Measurements from ENCODE around the gene TRPM3.
"Not testable (repeated sequence)": the region's sequence is repeated elsewhere in the genome, so short reads cannot be mapped to it uniquely, and the experiment has no call there.

The TRPM3 gene

DNA sequence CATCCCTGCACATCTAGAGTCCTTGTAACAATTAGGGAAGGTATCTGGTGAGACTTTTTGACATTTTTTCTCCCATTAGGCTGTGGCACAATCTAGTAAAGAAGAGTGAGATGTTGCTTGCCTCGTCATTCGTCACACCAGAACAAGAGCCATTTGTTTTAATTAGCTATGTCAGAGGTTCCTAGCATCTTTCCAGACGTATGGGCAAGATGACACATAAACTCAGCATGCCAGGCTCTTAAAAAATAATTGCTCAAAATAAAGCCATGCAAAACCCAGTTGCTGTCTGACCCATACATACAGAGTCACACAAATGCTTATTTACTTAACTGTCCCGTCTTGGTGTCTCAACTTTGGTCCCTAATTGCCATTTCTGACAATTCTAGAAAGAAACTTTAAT is 125.9 kb downstream of the TRPM3 start:
- no peaks in the 10 kb centered on the region for H3K27me3 ChIP-seq (ENCODE audit: control insufficient read depth, insufficient read depth, low read length)
- H3K4me3 ChIP-seq (ENCODE audit: low read length) = no peak overlapping the region
- peaks cover 5% of the 10 kb centered on the region for H3K4me1 ChIP-seq (ENCODE audit: control insufficient read depth, insufficient read depth, low read length)
- H3K9ac ChIP-seq (ENCODE audit: low read depth, low read length) = no peak overlapping the region
- no peaks in the 10 kb centered on the region for H3K9me3 ChIP-seq (replicated peaks; ENCODE audit: low read length)
- H3K36me3 ChIP-seq (ENCODE audit: insufficient read depth, low read length) = no peaks in the 10 kb centered on the region
- H3K4me2 ChIP-seq (ENCODE audit: low read length) = no peak overlapping the region

- no peak overlapping the region for H3K4me2 ChIP-seq (ENCODE audit: low read length)
- no peak overlapping the region for H3K4me3 ChIP-seq (ENCODE audit: low read length)
- H3K9ac ChIP-seq (ENCODE audit: low read depth, low read length) = no peak overlapping the region
- no peaks in the 10 kb centered on the region for H3K9me3 ChIP-seq (replicated peaks; ENCODE audit: low read length)
- H3K36me3 ChIP-seq (ENCODE audit: insufficient read depth, low read length) = no peaks in the 10 kb centered on the region
- peaks cover 5% of the 10 kb centered on the region for H3K4me1 ChIP-seq (ENCODE audit: control insufficient read depth, insufficient read depth, low read length)
- no peaks in the 10 kb centered on the region for H3K27me3 ChIP-seq (ENCODE audit: control insufficient read depth, insufficient read depth, low read length)
These were observed 126.8 kb downstream of the TRPM3 start for GRCh38 chr9:70994582-70994981.

- Histone ChIP-seq H3K36me3 (ENCODE audit: insufficient read depth, low read length) (no peaks in the 10 kb centered on the region), H3K4me2 (ENCODE audit: low read length) (no peak overlapping the region), H3K27me3 (ENCODE audit: control insufficient read depth, insufficient read depth, low read length) (no peaks in the 10 kb centered on the region), H3K9me3 (replicated peaks; ENCODE audit: low read length) (no peaks in the 10 kb centered on the region), H3K9ac (ENCODE audit: low read depth, low read length) (no peak overlapping the region), H3K4me3 (ENCODE audit: low read length) (no peak overlapping the region), H3K4me1 (ENCODE audit: control insufficient read depth, insufficient read depth, low read length) (peaks cover 8% of the 10 kb centered on the region)
These were observed 132.9 kb downstream of the TRPM3 start for GRCh38 chr9:70988551-70988950.

- no peaks in the 10 kb centered on the region for H3K36me3 ChIP-seq (ENCODE audit: insufficient read depth, low read length)
- H3K9me3 ChIP-seq (replicated peaks; ENCODE audit: low read length) = no peaks in the 10 kb centered on the region
- H3K4me1 ChIP-seq (ENCODE audit: control insufficient read depth, insufficient read depth, low read length) = peaks cover 8% of the 10 kb centered on the region
- H3K4me3 ChIP-seq (ENCODE audit: low read length) = no peak overlapping the region
- no peak overlapping the region for H3K4me2 ChIP-seq (ENCODE audit: low read length)
- no peaks in the 10 kb centered on the region for H3K27me3 ChIP-seq (ENCODE audit: control insufficient read depth, insufficient read depth, low read length)
- H3K9ac ChIP-seq (ENCODE audit: low read depth, low read length) = no peak overlapping the region
These were observed 133.4 kb downstream of the TRPM3 start for GRCh38 chr9:70987986-70988385.

GRCh38 chr9:70986984-70987383 is 134.4 kb downstream of the TRPM3 start:
- H3K4me3 ChIP-seq (ENCODE audit: low read length) = no peak overlapping the region

DNA sequence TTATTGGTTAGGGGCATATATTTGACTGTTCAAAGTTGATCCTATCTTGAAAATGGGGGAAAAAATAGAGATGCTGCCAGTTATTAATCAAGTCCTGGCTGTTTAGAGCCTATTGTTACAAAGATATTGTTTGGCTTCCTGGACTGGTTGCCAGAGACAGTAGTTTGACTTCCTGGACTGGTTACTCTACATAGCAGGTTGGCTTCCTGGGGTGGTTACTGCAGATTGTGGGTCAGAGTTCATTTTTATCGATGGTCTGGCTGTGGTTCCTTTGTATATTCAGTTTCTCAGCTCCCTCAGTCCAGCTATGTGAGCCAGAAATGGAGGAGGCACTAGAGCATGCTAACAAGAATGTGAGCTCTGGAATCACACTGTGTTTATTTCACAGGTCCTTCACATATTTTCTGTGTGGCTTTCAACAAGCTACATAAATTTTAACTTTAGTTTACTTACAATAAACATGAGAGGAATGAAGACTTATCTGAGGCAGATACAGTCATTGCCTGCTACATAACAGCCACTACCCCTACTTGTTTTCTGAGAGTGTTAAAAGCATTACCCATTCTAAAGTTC is 137.6 kb downstream of the TRPM3 start:
- no peaks in the 10 kb centered on the region for H3K36me3 ChIP-seq (ENCODE audit: insufficient read depth, low read length)

More at GRCh38 chr9:70986984-70987383, 134.4 kb downstream of the TRPM3 start:
- Histone ChIP-seq H3K9ac (ENCODE audit: low read depth, low read length) (no peak overlapping the region), H3K4me2 (ENCODE audit: low read length) (no peak overlapping the region), H3K36me3 (ENCODE audit: insufficient read depth, low read length) (no peaks in the 10 kb centered on the region), H3K9me3 (replicated peaks; ENCODE audit: low read length) (no peaks in the 10 kb centered on the region), H3K4me1 (ENCODE audit: control insufficient read depth, insufficient read depth, low read length) (peaks cover 8% of the 10 kb centered on the region), H3K27me3 (ENCODE audit: control insufficient read depth, insufficient read depth, low read length) (no peaks in the 10 kb centered on the region)

DNA sequence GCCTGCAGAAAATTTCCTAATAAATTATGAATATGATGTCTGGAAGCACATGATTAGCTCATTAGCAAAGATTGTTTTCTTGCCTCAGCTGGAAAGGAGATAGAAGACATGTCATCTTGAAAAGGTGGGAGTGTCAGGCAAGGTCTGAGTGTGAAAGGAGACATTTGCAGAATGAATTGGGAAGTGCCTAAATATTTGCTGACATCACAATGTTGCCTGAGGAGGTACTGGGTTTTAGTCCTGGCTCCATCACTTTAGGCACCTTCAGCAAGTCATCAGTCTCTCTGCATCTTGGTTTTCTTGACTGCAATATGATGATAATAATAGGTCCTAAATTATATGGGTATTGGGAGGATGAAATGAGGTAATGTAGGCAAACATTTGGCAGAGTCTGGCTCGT is 140.1 kb downstream of the TRPM3 start:
- Histone ChIP-seq H3K4me3 (ENCODE audit: low read length) (no peak overlapping the region), H3K4me1 (ENCODE audit: control insufficient read depth, insufficient read depth, low read length) (no peaks in the 10 kb centered on the region), H3K9me3 (replicated peaks; ENCODE audit: low read length) (no peaks in the 10 kb centered on the region), H3K27me3 (ENCODE audit: control insufficient read depth, insufficient read depth, low read length) (no peaks in the 10 kb centered on the region), H3K36me3 (ENCODE audit: insufficient read depth, low read length) (no peaks in the 10 kb centered on the region), H3K4me2 (ENCODE audit: low read length) (no peak overlapping the region), H3K9ac (ENCODE audit: low read depth, low read length) (no peak overlapping the region)

More for the DNA sequence above, 137.6 kb downstream of the TRPM3 start:
- Histone ChIP-seq H3K4me2 (ENCODE audit: low read length) (no peak overlapping the region), H3K9ac (ENCODE audit: low read depth, low read length) (no peak overlapping the region), H3K4me1 (ENCODE audit: control insufficient read depth, insufficient read depth, low read length) (peaks cover 7% of the 10 kb centered on the region), H3K4me3 (ENCODE audit: low read length) (no peak overlapping the region), H3K27me3 (ENCODE audit: control insufficient read depth, insufficient read depth, low read length) (no peaks in the 10 kb centered on the region), H3K9me3 (replicated peaks; ENCODE audit: low read length) (no peaks in the 10 kb centered on the region)

GRCh38 chr9:70979966-70980365 is 141.5 kb downstream of the TRPM3 start:
- Histone ChIP-seq H3K27me3 (ENCODE audit: control insufficient read depth, insufficient read depth, low read length) (no peaks in the 10 kb centered on the region), H3K4me1 (ENCODE audit: control insufficient read depth, insufficient read depth, low read length) (no peaks in the 10 kb centered on the region)

GRCh38 chr9:70978085-70978484 is 143.3 kb downstream of the TRPM3 start:
- Histone ChIP-seq H3K9me3 (replicated peaks; ENCODE audit: low read length) (no peaks in the 10 kb centered on the region), H3K36me3 (ENCODE audit: insufficient read depth, low read length) (no peaks in the 10 kb centered on the region), H3K27me3 (ENCODE audit: control insufficient read depth, insufficient read depth, low read length) (no peaks in the 10 kb centered on the region), H3K4me3 (ENCODE audit: low read length) (no peak overlapping the region), H3K4me2 (ENCODE audit: low read length) (no peak overlapping the region), H3K4me1 (ENCODE audit: control insufficient read depth, insufficient read depth, low read length) (no peaks in the 10 kb centered on the region), H3K9ac (ENCODE audit: low read depth, low read length) (no peak overlapping the region)

More at GRCh38 chr9:70979966-70980365, 141.5 kb downstream of the TRPM3 start:
- H3K4me2 ChIP-seq (ENCODE audit: low read length) = no peak overlapping the region
- H3K36me3 ChIP-seq (ENCODE audit: insufficient read depth, low read length) = no peaks in the 10 kb centered on the region
- no peak overlapping the region for H3K4me3 ChIP-seq (ENCODE audit: low read length)
- H3K9ac ChIP-seq (ENCODE audit: low read depth, low read length) = no peak overlapping the region
- no peaks in the 10 kb centered on the region for H3K9me3 ChIP-seq (replicated peaks; ENCODE audit: low read length)

DNA sequence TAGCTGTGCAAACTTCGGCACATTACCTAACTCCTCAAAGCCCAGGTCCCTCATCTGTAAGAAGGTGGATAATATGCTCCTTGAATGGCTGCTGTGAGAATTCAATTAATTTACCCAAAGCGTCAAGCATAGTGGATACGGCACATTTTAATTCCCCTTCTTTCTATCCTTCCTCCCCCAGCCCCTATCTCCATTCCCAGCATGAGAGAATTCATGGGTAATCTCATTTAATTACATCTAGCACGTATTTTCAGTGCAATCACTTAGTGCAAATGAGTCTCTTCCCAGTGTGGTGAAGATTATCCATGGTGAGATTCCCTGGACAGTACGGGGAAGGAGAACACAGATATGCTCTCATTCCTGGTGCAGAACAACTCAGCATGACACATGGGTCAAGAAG is 145.6 kb downstream of the TRPM3 start:
- no peaks in the 10 kb centered on the region for H3K36me3 ChIP-seq (ENCODE audit: insufficient read depth, low read length)
- H3K4me3 ChIP-seq (ENCODE audit: low read length) = no peak overlapping the region
- H3K9ac ChIP-seq (ENCODE audit: low read depth, low read length) = no peak overlapping the region
- no peaks in the 10 kb centered on the region for H3K9me3 ChIP-seq (replicated peaks; ENCODE audit: low read length)
- H3K4me1 ChIP-seq (ENCODE audit: control insufficient read depth, insufficient read depth, low read length) = no peaks in the 10 kb centered on the region
- no peak overlapping the region for H3K4me2 ChIP-seq (ENCODE audit: low read length)
- no peaks in the 10 kb centered on the region for H3K27me3 ChIP-seq (ENCODE audit: control insufficient read depth, insufficient read depth, low read length)

- Histone ChIP-seq H3K36me3 (ENCODE audit: insufficient read depth, low read length) (no peaks in the 10 kb centered on the region), H3K9ac (ENCODE audit: low read depth, low read length) (no peak overlapping the region), H3K27me3 (ENCODE audit: control insufficient read depth, insufficient read depth, low read length) (no peaks in the 10 kb centered on the region), H3K4me1 (ENCODE audit: control insufficient read depth, insufficient read depth, low read length) (no peaks in the 10 kb centered on the region), H3K4me3 (ENCODE audit: low read length) (no peak overlapping the region), H3K4me2 (ENCODE audit: low read length) (no peak overlapping the region), H3K9me3 (replicated peaks; ENCODE audit: low read length) (no peaks in the 10 kb centered on the region)
These were observed 149.7 kb downstream of the TRPM3 start for GRCh38 chr9:70971723-70972122.

DNA sequence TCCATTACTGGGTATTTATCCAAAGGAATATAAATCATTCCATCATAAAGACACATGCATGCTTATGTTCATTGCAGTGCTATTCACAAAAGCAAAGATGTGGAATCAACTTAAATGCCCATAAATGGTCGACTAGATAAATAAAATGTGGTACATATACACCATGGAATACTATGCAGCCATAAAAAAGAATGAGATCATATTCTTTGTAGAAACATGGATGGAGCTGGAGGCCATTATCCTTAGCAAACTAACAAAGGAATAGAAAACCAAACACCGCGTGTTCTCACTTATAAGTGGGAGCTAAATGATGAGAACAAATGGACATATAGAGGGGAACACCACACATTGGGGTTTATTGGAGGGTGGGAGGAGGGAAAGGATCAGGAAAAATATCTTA is 155.0 kb downstream of the TRPM3 start:
- H3K4me3 ChIP-seq (ENCODE audit: low read length); H3K4me1 ChIP-seq (ENCODE audit: control insufficient read depth, insufficient read depth, low read length); H3K9me3 ChIP-seq (replicated peaks; ENCODE audit: low read length); H3K36me3 ChIP-seq (ENCODE audit: insufficient read depth, low read length); H3K4me2 ChIP-seq (ENCODE audit: low read length); H3K9ac ChIP-seq (ENCODE audit: low read depth, low read length); H3K27me3 ChIP-seq (ENCODE audit: control insufficient read depth, insufficient read depth, low read length): not testable (repeated sequence)

Data from skeletal muscle satellite cell (primary cell).